ENCODE results near the gene CHST12.
"Not testable (repeated sequence)": the region's sequence is repeated elsewhere in the genome, so short reads cannot be mapped to it uniquely, and the experiment has no call there.

The CHST12 gene

DNA sequence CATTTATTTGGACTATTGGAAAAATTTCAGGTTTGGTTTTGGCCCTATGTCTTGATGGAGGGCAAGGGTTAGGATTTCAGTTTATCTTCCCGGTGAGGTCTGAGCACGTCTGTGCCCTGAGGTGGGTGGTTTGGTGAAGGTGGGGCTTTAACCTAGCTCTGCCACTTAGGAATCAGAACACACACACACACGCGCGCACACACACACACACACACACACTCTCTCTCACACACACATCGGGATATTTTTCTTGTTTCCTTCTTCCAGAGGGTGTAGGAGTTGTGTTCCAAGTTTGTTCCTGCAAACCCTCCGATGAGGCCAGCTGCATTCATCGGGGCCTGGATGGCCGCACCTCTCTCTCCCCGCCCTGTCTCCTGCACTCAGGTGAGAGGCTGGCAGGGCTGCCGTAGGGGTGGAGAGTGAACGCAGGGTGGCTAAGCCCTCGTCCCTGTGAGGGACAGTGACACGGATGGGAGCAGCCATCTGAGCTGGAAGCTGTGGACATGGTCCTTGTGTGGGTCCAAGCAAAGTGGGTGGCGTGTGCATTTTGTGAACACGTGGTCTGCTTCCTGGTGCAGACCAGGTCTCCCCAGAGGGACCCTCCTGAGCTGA is 34.2 kb downstream of the CHST12 start:
- DNase-seq: no peak

DNA sequence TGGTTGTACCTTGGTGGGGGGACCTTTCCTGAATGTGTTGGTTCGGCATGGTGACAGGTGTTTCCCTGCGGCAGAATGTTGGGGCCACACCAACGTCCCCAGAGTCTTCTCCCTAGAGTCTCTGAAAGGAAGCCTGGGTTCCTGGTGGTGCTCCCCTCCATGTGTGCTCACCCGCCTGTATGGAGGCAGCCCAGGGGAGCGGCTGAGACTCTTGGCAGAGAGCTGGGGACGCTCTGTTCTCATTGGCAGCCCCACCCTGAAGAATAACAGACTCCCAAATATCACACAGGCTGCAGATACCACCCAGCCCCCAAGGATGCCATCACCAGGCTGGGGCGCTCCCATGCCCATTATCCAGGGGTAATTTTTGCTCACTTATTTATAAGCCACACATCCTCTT is 34.8 kb downstream of the CHST12 start:
- no peak for DNase-seq

- DNase-seq: no peak
Observed at GRCh38 chr7:2438775-2439174, 35.4 kb downstream of the CHST12 start.

DNA sequence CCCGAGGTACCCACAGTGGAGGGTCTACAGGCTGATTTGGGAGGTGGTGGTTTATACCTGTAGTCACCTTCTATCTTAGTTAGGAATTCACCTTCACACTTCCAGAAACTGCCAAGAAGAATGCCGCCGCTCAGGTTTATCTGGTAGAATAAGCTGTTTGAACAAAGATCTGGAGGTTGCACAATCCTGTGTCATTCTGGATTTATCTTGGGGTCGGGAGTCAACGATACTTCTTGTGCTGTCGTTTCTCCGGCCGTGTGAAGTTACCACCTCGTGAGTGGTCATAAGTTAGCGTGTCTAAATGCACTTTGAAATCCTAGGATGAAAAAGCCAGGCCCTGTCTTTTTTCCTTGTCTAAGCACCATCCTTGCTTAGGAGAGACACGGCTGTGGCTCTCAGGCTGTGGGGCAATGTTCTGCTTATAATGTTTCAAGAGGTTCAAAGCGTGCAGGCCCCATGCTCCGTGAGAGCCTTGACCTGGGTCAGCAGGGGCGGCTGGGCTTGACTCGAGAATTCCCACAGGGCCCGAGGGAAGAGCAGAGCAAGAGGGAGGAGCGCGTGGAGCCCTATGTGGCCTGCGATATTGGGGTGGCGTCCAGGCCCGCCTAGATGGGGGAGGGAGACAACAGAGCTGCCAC is 37.3 kb downstream of the CHST12 start:
- DNase-seq: no peak

GRCh38 chr7:2441430-2442058 is 38.1 kb downstream of the CHST12 start:
- no peak for DNase-seq

DNA sequence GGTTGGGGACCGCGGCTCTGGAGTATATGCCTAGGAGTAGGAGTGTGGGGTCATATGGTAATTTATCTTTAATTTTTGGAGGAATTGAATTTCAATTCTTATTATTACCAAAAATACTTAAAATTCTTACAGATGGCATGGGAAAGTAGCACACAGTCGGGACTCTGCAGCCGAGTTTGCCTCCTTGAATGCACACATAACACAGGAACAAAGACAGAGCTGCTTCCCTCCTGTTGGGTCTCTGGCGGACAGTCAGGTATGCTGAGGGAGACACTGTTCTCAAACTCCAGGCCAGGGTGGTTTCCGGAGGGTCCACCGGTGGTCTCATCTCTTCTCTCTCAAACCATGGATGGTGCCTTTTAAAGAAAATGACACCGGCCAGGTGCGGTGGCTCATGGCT is 40.1 kb downstream of the CHST12 start:
- DNase-seq: no peak

- DNase-seq: no peak
Observed at GRCh38 chr7:2444476-2444875, 41.1 kb downstream of the CHST12 start.

GRCh38 chr7:2445047-2445446 is 41.6 kb downstream of the CHST12 start:
- no peak for DNase-seq

DNA sequence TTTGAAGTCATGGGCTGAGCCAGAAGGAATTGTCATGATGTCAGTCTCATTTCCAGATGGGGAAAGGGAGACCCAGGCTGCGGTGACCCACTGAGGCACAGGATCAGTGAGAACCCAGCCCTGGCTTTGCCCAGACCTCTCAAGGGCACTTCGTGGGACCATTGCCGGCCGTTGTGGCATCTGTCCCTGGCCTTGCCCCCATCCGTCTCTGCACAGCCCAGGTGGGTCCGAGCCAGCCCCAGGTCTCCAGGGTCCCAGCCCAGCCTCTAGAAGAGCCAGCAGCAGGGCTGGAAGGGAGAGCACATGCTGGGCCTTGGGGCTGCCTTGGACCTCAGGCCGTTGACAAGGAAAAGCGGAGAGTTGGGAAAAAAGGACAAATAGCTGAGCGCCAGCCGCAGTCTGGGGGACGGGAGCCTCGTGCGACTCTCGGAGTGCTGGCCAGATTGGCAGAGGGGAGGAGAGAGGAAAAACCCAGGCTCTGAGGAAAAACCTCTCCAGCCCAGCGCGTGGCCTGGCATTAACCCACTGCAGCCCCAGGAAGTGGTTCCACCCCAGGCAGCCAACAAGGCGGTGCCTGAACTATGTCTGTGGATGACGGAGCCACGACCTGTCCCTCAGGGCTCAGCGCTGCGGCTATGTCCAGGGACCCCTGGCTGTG is 42.6 kb downstream of the CHST12 start:
- DNase-seq: no peak

DNA sequence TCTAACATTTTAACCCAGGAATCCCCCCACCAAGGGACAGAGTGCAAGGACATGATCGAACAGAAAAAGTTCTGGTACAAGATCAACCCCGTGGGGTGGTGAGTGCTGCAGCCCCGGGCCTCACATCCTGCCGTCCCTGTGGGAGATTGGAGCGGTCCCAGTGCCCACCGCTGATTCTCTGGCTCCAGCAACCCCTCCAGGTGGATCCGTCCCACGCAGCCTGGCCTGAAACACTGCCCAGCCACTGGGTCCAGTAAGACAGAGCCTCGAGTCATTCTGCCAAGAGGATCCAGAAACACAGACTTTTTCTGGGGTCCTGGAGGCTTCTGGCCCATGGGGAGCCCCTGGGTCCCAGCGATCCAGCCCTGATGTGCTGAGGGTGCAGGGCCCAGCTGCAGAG is 43.3 kb downstream of the CHST12 start:
- DNase-seq: no peak

- no peak for DNase-seq
Observed at GRCh38 chr7:2450198-2451107, 47.0 kb downstream of the CHST12 start.

GRCh38 chr7:2451171-2452073 is 48.0 kb downstream of the CHST12 start:
- DNase-seq: peak; percentile 63 to 84

- DNase-seq: no peak
Observed at GRCh38 chr7:2452074-2452507, 48.7 kb downstream of the CHST12 start.

DNA sequence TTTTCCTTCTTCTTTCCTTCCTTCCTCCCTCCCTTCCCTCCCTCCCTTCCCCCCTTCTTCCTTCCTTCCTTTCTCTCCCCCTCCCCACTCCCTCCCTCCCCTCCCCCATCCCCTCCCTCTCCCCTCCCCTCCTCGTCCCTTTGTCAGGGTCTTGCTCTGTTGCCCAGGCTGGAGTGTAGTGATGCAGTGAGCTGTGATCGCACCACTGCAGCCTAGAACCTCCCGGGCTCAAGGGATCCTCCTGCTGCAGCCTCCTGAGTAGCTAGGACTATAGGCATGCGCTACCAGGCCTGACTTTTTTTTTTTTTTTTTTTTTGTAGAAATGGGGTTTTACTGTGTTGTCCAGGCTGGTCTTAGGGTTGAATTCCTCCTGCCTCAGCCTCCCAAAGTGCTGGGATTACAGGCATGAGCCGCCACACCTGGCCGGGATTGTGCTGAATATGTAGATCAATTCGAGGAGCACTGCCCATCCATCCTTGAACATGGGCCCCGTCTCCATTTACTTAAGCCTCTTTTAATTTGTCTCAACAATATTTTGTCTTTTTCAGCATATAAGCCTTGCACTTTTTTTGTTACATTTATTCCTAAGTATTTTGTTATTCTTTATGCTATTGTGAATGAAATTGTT is 49.3 kb downstream of the CHST12 start:
- DNase-seq: no peak

GRCh38 chr7:2453849-2454248 is 50.4 kb downstream of the CHST12 start:
- DNase-seq: not testable (repeated sequence)

DNA sequence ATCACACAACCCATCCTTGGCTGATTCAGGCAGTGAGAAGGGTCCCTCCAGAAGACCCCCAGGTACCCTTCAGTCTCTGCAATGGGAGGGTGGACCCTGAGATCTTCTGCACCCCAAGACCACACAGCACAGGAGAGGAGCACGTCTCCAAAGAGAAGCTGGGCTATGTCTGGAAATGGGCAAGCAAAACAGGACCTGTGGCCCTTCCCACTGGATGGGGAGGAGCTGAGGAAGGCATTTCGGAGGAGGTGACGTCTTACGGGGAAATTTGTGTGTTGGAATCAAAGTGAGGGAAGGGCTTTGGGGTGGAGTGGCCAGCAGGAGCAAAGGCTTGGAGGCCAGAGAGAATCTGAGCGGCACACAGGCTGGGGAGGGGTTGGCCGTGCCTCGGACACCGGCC is 56.3 kb downstream of the CHST12 start:
- no peak for DNase-seq

GRCh38 chr7:2460188-2460587 is 56.8 kb downstream of the CHST12 start:
- DNase-seq: no peak

- no peak for DNase-seq
Observed at GRCh38 chr7:2460641-2461040, 57.2 kb downstream of the CHST12 start.

GRCh38 chr7:2461268-2462026 is 58.0 kb downstream of the CHST12 start:
- DNase-seq: no peak

- DNase-seq: no peak
Observed at GRCh38 chr7:2462731-2463130, 59.3 kb downstream of the CHST12 start.
